NCI-H510A treated with DMSO at 0.1 percent for 48 hours (cell line): Measurements from ENCODE around the gene RGP1.

Source experiments
- DNase-seq: peaks from one replicate; lab custom pipeline; 2025; lab: John Stamatoyannopoulos, UW

Gene RGP1

DNA sequence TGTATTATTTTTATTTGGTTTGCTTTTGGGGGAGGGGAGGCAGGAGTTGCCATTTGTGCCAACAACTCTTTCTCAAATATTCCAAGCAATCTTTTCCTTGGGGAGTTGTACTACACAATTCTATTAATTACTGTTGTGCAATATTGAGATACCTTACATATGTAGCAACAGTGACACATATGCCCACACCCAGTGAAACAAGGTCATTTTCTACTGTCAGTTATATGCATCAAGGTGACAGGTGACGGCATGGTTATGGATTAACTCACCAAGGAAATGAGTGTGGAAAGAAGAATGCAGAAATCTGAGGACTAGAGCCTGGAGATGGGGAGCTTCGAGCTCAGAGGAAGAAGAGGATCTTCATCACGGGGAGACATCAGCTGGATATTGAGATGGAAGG lies 22.9 kb downstream of the RGP1 start:
- DNase-seq: no peak

DNA sequence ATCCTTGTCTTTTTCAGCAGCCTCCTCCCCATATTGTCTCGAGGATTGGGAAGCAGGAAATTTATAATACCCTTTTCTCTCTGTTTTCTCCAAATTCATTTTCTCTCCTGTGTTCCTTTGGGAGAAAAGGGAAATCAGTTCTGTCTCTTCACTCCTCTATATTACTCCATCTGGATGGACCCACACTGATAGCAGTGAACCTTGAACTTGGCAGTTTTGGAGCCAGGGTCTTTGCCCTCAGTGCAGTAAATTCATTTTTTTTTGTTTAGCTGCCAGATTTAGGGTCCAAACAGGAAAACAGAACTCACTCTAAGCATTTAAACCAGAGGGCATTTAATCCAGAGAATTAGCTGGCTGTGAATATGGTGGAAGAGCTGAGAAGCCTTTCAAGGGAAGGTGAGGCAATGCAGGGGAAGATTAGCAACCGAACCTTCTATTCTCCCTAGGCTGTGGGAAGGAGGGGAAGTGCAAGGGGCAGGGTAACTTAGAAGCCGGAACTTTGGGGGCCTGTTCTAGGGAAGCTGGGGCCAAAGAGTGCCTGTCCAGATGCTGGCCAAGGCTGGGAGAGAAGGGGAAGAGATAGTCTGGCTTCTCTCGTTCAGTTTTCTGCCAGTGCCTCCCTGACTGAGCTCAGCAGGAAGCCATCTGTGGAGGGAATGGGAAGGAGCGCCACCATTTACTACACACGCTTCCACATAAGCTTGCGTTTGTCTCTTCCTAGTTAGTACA lies 26.0 kb downstream of the RGP1 start:
- DNase-seq: peak; percentile 21

DNA sequence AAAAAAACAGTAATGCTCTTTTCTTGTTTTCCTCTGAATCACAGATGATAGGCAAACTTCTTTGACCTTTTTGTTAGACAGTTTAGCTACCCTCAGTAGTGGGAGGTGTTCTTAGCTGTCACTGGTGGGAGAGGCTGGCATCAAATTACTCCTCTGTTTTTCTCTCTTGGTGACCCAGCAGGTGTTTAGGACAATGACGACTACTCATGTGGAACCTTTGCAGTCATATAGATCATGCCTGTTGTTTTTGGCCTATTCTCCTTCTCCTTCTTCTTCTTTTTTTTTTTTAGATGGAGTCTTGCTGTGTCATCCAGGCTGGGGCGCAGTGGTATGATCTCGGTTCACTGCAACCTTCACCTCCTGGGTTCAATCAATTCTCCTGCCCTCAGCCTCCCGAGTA lies 26.9 kb downstream of the RGP1 start:
- peak; percentile 76 for DNase-seq

DNA sequence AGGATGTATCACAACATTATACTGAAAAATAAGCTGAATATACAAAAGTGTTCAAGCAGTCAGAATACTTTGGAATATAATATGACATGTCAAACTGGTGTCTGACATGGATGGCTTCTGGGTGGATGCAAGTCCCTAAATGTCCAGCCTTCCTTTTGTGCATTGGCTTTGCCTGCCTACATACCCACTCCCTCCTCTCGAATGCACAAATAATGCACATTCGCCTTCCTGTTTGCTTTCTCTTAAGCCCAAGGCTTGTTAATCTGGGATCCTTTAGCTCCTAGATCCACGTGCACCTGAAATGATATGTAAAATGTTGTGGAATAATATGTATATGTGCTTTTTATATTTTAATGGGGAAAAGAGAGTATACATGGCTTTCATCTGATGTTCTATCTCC lies 29.4 kb downstream of the RGP1 start:
- DNase-seq: peak; percentile 24

DNA sequence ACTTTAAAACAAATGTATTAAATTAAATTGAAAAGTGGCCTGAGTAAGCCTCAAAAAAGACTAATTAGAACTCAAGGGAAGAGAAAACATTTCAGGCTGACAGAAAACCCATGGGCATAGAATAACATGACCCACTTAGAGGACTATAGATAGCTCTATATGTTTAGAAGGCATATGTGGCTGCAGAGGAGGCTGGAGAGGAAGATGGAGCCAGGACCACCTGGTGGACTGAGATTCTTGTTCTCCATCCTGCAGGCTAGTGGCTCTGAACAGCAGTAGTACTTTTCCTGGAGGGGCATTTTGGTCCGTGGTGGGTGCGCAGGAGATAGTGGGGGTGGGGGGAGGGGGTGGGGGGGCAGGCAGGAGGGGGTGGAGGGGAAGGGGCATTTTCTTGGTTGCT lies 32.0 kb downstream of the RGP1 start:
- DNase-seq: no peak

DNA sequence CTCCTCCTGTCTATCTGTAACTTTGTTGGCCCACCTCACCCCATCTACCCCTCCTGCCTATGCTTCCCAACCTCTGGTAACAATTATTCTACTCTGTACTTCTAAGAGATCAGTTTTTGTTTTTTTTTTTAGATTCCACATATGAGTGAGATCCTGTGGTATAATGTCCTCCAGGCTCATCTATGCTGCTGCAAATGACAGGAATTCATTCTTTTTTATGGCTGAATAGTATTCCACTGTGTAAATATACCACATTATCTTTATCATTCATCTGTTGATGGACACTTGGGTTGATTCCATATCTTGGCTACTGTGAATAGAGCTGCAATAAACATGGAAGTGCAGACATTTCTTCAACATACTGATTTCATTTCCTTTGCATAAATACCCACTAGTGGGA lies 34.3 kb downstream of the RGP1 start:
- no peak for DNase-seq

DNA sequence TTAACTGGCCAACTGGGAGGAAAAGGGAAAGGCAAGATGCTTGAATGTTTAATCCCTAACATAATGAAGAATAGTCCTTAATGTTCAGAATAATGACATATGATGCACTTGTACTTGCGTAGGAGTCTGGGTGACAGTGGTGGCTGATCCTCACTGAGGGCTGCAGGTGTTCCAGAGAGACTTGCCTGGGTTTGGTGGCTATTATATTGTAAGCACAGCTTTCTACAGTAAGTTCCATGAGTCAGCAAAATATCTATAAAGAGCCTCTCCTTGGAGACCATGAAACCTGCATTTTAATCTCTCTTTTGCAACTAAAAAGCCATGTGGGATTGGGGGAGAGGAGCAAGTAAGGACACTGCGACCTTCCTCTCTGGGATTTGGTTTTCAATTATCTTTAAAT lies 40.5 kb downstream of the RGP1 start:
- DNase-seq: peak; percentile 8

DNA sequence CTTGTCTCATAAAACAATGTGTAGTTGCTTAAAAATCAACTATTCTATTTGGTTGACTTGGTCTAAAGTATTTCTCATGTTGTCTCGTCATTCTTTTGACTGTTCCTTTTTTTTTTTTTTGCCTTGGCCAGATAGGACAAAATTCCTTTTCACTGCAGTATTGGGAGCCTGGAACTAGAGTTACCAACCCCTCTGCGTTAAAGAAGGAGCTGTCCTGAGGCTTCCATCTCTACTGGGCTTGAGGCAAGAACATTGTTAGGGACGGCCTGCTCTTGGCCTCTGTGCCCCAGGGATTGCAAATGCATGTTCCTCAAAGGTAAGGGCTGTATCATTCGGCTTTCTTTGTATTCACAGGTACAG lies 40.9 kb downstream of the RGP1 start:
- DNase-seq: no peak

DNA sequence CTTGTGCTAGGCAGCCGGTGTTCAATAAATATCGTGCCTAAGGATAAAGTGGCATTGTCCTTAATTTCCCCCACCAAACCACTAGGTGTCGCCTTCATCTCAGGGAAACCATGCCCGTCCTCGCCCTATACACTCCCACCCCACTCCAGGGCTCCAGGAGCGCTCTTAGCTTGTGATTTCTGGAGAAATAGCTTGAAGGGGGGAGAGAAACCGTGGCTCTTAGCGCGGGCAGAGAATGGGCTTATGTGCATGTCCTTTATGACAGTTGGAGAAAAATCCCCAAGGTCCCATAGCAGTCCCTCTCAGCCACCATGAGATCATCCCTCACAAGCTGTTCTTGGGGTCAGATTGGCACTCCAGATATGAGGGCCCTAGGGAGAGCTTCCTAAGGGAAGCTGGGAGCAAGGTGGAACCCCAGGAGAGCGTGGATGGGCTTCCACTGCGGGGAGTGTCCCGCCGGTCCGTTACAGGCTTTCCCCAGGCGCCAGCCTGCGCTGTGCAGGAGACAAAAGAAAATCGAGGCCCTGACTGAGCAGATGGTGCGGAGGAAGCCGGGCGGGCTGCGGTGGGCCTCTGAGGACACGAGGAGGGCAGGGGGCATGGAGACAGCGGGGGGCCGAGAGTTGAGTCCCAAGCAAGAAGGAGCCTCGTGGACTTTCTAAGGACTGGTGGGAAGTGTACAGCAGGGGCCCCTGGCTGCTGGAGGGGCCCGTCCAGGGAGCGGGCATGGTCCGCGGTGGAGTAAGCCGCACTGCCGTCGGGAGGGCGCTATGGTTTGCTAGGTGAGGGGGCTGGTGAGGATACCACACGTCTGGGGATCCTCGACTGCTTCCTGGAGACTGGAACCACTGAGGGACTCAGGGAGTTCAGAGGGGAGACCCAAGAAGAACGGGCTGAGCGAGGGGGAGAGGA lies 41.6 kb downstream of the RGP1 start:
- DNase-seq: peak; percentile 45

DNA sequence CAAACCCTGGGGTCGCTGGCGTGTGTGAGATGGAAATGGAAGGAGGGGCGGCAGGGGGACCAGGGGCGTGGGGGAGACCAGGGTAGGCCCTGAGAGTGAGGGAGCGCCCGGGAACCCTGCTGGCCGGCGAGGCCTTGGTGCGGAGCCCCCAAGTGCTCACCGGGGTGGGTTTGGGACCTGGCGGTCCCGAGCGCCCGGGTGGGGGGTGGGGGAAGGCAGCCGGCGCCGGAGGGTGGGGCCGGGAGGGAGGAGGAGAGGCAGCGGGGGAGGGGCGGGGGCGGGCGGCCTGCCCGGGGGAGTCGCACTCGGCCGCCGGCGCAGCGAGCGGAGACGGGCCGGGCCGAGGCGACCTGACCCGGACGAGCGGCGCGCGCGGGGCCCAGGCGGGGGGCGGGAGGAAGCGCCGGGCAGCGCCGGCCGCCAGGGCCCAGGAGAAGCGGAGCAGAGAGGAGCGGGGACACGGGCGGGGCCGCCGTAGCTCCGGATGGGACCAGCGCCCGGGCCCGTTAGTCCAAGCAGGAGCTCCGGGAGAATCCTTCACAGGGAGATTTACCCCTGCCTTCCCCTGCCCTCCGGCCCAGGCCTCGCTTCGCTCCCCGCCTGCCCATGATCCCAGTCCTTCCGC lies 42.3 kb downstream of the RGP1 start, which contains the start of gene NPR2:
Gene NPR2 (plus strand): TSS at position 295 of the 625 bp plus-strand sequence. CDS start 818 bp downstream, outside the sequence.
- no peak for DNase-seq

DNA sequence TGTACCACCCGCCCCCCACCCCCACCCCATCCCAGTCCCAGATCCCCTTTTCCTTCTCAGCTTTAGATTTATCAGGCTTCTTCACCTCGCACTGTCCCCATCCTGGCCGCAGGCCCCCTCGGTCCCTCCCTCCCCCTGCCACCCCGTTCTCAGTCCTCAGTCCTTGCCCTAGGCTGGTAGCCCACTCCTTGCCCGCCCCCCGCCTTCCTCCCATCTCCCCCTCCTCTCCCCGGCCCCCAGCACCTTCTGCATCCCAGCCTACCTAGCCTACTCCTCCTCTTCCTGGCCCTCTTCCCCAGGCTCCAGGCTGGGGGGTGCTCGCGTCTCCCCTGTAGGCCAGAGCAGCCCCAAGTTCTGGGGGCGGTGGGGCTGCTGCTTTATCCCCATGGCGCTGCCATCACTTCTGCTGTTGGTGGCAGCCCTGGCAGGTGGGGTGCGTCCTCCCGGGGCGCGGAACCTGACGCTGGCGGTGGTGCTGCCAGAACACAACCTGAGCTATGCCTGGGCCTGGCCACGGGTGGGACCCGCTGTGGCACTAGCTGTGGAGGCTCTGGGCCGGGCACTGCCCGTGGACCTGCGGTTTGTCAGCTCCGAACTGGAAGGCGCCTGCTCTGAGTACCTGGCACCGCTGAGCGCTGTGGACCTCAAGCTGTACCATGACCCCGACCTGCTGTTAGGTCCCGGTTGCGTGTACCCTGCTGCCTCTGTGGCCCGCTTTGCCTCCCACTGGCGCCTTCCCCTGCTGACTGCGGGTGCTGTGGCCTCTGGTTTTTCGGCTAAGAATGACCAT lies 43.1 kb downstream of the RGP1 start:
- no peak for DNase-seq

DNA sequence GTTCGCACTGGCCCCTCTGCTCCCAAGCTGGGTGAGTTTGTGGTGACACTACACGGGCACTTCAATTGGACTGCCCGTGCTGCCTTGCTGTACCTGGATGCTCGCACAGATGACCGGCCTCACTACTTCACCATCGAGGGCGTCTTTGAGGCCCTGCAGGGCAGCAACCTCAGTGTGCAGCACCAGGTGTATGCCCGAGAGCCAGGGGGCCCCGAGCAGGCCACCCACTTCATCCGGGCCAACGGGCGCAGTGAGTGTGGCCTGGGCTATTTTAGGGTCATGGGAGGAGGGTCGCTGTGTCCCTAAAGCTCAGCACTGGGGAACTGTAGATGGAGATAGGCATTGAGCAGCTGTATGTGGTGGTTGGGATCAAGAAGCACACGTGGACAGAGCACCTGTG lies 43.7 kb downstream of the RGP1 start:
- DNase-seq: no peak

DNA sequence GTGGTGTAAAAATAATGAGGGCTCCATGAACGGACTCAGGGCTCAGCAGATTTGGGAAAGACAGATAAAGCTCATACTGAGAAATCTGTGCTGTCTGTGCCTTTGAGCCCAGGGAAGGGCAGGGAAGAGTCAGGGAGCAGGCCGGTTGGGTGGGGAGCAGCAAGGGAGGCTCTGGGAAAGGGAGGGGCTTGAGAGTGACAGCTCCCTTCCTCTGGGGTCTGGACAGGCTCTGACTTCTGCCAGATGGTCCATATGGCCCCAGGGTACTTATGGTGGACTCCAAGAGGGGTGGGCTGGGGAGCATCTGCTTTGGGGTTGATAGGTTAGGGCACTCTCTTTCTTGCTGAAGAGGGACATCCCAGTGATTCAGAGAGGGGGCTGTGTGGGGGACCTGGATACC lies 44.4 kb downstream of the RGP1 start:
- DNase-seq: no peak

DNA sequence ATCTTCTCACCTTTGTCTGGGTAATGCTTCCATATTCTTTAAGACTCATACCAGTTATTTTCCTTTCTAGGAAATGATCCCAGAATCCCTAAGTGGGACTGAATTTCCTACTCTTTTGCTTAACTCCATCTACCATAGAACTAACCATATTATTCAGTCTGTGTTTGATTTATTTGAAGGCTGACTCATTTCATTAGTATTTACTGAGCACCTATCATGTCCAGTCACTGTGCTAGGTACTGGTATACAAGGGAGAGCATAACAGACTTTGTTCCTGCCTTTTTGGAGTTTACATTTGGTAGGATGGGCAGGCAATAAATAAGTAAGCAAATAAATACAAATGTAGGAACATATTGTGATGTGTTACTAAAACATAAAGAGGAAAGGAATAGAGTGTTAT lies 46.6 kb downstream of the RGP1 start:
- DNase-seq: no peak

DNA sequence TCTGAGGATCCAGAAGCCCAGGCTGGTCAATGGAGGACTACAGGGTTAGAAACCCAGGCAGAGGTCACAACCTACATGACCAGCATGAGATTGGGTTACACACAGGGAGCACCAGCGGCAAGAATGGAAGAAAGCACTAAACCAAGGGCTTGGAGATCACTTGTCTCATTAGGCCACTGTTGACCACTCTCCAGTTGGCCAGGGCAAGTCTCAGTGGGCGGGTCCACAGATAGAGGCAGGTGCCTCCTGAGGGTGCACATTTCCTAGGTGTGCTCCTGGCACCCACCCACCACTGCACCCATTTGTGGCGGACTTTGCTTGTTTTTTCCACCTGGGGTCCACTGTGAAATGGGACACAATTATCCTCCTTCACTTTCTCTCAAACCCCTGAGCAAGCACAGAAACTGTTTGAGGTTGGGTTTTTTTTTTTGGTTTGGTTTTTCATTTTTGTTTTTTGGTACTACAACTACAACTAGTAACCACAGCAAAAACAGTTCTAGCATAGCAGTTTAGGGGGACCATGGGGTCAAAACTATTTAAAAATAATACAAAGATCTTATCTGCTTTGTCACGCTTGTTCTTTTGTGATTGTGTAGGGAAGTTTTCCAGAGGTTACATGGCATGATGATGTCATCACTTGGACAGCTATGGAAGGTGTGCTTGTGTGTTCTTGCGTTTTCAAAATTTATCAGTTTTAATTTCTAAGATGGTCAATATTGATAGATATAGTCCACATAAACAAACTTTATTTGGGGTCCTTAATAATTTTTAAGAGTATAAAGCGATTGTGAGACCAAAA lies 48.4 kb downstream of the RGP1 start:
- no peak for DNase-seq

DNA sequence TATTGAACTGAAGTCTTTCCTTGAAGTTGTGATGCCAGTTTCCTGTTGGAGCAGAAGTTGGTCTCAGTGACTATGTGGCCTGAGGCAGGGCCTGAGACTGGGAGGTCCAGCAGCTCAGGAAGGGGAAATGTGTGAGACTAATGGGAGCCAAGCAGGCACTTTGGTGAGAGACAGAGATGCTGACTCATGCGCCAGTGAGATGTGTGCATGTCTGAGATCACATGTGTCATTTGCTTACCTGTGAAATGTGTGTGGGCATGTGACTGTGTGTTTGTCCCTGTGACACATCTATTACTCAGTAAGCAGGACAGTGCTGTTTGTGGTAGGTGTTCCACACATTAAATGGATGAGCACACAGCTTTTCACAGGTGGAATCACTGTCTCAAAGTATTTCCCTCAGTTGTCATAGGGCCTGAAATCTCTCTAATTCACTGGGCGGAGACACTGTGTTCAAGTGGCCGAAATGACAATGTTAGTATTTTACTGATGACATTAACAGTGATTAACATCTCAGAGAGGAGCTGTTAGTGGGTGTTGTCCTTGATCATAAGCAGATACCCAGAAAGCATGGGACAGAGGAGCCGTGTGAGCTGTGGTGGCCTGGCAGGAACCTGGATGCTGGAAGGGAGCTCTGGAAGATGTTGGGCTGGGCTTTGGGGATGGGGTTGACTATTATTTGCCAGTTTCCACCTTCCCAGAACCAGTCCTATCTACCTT lies 49.7 kb downstream of the RGP1 start:
- DNase-seq: no peak

DNA sequence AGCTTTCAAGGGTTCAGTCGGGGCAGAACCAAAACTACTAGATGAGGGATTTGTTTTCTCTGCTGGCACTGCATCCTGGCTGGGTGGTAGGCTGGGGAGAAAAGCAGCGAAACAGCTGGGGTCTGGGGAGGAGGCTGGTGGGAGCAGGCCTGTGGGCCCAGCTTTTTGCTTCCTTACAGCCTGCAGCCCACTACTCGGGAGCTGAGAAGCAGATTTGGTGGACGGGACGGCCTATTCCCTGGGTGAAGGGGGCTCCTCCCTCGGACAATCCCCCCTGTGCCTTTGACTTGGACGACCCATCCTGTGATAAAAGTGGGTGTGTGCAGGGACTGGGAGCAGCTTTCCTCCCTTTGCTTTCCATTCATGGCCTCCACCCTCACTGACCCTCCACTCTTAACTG lies 51.4 kb downstream of the RGP1 start:
- no peak for DNase-seq

DNA sequence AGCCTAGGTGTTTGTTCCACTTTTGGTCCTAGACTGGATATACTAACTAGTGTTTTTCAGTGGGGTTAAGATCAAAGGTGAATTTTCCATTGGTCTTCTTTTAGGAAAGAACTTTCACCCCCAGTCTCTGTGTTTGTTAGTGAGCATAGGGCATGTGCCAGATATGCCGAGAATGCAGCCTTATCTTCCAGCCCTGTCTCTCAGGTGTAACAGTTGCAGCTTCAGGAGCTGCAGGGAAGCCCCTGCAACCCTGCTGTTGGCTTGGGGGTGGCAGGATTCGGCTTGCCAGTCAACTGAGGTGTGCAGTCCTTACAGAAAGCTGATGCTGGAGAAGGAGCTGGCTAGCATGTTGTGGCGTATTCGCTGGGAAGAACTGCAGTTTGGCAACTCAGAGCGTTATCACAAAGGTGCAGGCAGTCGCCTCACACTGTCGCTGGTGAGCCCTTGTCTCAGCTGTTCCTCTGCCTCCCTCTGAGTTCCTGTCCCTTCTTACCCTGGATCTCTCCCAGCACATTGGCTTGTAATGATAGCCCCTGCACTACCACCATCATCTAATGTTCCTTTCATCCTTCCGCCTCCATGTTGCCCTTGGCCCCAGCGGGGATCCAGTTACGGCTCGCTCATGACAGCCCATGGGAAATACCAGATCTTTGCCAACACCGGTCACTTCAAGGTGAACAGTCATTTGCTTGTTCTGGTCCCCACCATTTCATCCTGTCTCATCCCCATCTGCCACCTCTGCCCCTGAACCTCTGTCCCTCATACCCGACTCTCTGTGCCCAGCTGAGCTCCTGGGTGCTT lies 52.4 kb downstream of the RGP1 start:
- no peak for DNase-seq

DNA sequence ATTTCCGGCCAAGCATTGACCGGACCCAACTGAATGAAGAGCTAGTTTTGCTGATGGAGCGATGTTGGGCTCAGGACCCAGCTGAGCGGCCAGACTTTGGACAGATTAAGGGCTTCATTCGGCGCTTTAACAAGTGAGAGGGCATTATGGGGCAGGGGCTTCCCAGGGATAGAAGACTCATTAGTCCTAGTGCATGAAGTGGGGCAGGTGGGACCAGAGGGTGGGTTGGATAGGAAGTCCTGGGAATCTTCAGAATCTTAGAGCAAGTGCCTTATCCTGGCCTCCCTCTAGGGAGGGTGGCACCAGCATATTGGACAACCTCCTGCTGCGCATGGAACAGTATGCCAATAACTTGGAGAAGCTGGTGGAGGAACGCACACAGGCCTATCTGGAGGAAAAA lies 57.0 kb downstream of the RGP1 start:
- no peak for DNase-seq
